Neural cell (in vitro differentiated cells): Measurements from ENCODE around the gene RCSD1. TPM values are rescaled to one million over a fixed set of nuclear protein-coding genes. Genes with fewer than 3 reads are reported as not detected.

Experiments used
- H2AFZ ChIP-seq: fragments of 200-600, 300-800 bp; sonication (generic), shearing (Covaris generic); 2 replicates; pipeline ENCODE4 v1.6.0; 2014; ENCODE audit warnings: low read depth, mild to moderate bottlenecking, antibody characterized with exemption, low read length, moderate library complexity
- H3F3A ChIP-seq: fragments of 200-600 bp; shearing (Covaris generic); 2 replicates; pipeline ENCODE4 v1.6.1; 2016; ENCODE audit warnings: mild to moderate bottlenecking, moderate library complexity, mixed read lengths, antibody characterized with exemption, low read length; ENCODE audit not compliant: insufficient read depth, poor library complexity, severe bottlenecking
- H3K27ac ChIP-seq: fragments of 200-600, 300-800 bp; sonication (generic), shearing (Covaris generic); 2 replicates; pipeline ENCODE4 v1.5.1; 2014; ENCODE audit warnings: mild to moderate bottlenecking, low read length, moderate library complexity
- H3K27me3 ChIP-seq: fragments of 300-800, 200-600 bp; sonication (generic), shearing (Covaris generic); 2 replicates; pipeline ENCODE4 v1.6.0; 2014; ENCODE audit warnings: mild to moderate bottlenecking, low read depth, low read length, moderate library complexity; ENCODE audit not compliant: insufficient read depth
- H3K36me3 ChIP-seq: fragments of 300-800, 200-600 bp; sonication (generic), shearing (Covaris generic); 2 replicates; pipeline ENCODE4 v1.5.1; 2014; ENCODE audit warnings: mild to moderate bottlenecking, antibody characterized with exemption, low read length, moderate library complexity; ENCODE audit not compliant: insufficient read depth
- H3K4me2 ChIP-seq: fragments of 300-800, 200-600 bp; sonication (generic), shearing (Covaris generic); 2 replicates; pipeline ENCODE4 v1.6.0; 2014; ENCODE audit warnings: mild to moderate bottlenecking, low read length
- H3K4me3 ChIP-seq: fragments of 300-800, 200-600 bp; sonication (generic), shearing (Covaris generic); 2 replicates; pipeline ENCODE4 v1.5.1; 2014; ENCODE audit warnings: mild to moderate bottlenecking, low read length, moderate library complexity
- H3K79me2 ChIP-seq: fragments of 200-600 bp; shearing (Covaris generic); replicated peaks from 2 replicates; pipeline ENCODE4 v1.6.0; 2014; ENCODE audit warnings: mild to moderate bottlenecking, low read length, moderate library complexity; ENCODE audit not compliant: insufficient read depth
- H3K9ac ChIP-seq: fragments of 300-800, 200-600 bp; sonication (generic), shearing (Covaris generic); 2 replicates; pipeline ENCODE4 v1.6.1; 2016; ENCODE audit warnings: mild to moderate bottlenecking, low read length, mixed read lengths
- H3K9me2 ChIP-seq: fragments of 200-600 bp; shearing (Covaris generic); 2 replicates; pipeline ENCODE4 v1.6.1; 2016; ENCODE audit warnings: mild to moderate bottlenecking, low read length, mixed read lengths; ENCODE audit not compliant: insufficient read depth
- H3K9me3 ChIP-seq: fragments of 200-600, 300-800 bp; sonication (generic), shearing (Covaris generic); 2 replicates; pipeline ENCODE4 v1.6.1; 2016; ENCODE audit warnings: mild to moderate bottlenecking, mixed run types, low read length, moderate library complexity, mixed read lengths
- H4K20me1 ChIP-seq: fragments of 200-600 bp; shearing (Covaris generic); 2 replicates; pipeline ENCODE4 v1.6.1; 2016; ENCODE audit warnings: mild to moderate bottlenecking, mixed run types; ENCODE audit not compliant: insufficient read depth
- EP300 ChIP-seq: fragments of 450-650 bp; conservative IDR thresholded peaks from 2 replicates; pipeline ENCODE4 v1.6.1; 2014; ENCODE audit warnings: antibody characterized with exemption, mild to moderate bottlenecking, moderate library complexity; ENCODE audit not compliant: poor library complexity, severe bottlenecking
- EZH2 ChIP-seq: fragments of 200-600, 300-800 bp; shearing (Covaris generic), sonication (generic); IDR thresholded peaks from 2 replicates; pipeline ENCODE4 v1.6.1; 2014; ENCODE audit warnings: antibody characterized with exemption, low read length, borderline replicate concordance, mild to moderate bottlenecking; ENCODE audit not compliant: insufficient read depth, poor library complexity, severe bottlenecking
- MXI1 ChIP-seq: fragments of 450-650 bp; conservative IDR thresholded peaks from 2 replicates; pipeline ENCODE4 v1.6.1; 2014; ENCODE audit warnings: antibody characterized with exemption, mild to moderate bottlenecking; ENCODE audit not compliant: poor library complexity, severe bottlenecking
- POLR2AphosphoS5 ChIP-seq: IDR thresholded peaks from 2 replicates; pipeline ENCODE4 v1.6.1; 2012
- RAD21 ChIP-seq: fragments of 450-650 bp; conservative IDR thresholded peaks from 2 replicates; pipeline ENCODE4 v1.6.1; 2014; ENCODE audit warnings: antibody characterized with exemption, mild to moderate bottlenecking, moderate library complexity
- SMC3 ChIP-seq: fragments of 450-650 bp; conservative IDR thresholded peaks from 2 replicates; pipeline ENCODE4 v1.6.1; 2014; ENCODE audit warnings: antibody characterized with exemption, mild to moderate bottlenecking, moderate library complexity; ENCODE audit not compliant: poor library complexity
- TAF1 ChIP-seq: IDR thresholded peaks from 2 replicates; pipeline ENCODE4 v1.6.1; 2012; ENCODE audit warnings: low read depth
- polyA plus RNA-seq: library from polyadenylated mRNA; depleted of rRNA; stranded (reverse); fragments of >200 nt; gene quantifications from 2 replicates; pipeline ENCODE4 v1.2.3, GENCODE V29; 2014
- TF ChIP-seq, protein P1 (sequence below): fragments of 450-650 bp; IDR thresholded peaks from 2 replicates; pipeline ENCODE4 v1.5.1; 2014; ENCODE audit warnings: antibody characterized with exemption, mild to moderate bottlenecking, moderate library complexity; ENCODE audit not compliant: poor library complexity, severe bottlenecking
- TF ChIP-seq, protein P2 (sequence below): IDR thresholded peaks from 2 replicates; pipeline ENCODE4 v1.6.1; 2012; ENCODE audit warnings: borderline replicate concordance

RCSD1 gene
- polyA plus RNA-seq, 1 donor from 2014 or later, result not detected

DNA sequence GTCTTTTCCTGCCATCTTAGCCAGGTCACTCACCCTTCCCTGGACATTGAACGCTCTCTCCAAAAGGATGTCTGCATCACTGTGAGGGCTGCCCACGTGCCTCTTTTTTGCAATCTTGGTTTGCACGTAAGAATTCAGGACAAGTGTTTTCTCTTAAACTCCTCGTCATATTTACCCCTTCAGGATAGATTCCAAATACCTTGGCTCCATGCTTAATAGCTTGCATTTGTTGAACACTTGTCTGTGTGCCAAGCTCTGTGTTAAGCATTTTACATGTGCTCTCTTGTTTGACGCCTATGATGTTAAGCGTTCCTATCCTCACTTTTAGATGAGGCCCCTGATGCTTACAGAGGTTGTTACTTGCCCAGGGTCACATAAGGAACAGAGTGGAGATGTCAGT lies 29.8 kb downstream of the RCSD1 start:
- Histone ChIP-seq H3K36me3 (no peaks in the 10 kb centered on the region), H3K4me3 (no peak overlapping the region), H3K9ac (no peak overlapping the region), H3K27me3 (no peaks in the 10 kb centered on the region), H3F3A (no peaks in the 10 kb centered on the region), H3K79me2 (no peaks in the 10 kb centered on the region), H3K4me2 (no peak overlapping the region), H3K9me2 (no peaks in the 10 kb centered on the region), H3K9me3 (no peaks in the 10 kb centered on the region), H4K20me1 (no peaks in the 10 kb centered on the region), H3K27ac (no peak overlapping the region), H2AFZ (no peak overlapping the region)
- TF ChIP-seq, protein P1, sequence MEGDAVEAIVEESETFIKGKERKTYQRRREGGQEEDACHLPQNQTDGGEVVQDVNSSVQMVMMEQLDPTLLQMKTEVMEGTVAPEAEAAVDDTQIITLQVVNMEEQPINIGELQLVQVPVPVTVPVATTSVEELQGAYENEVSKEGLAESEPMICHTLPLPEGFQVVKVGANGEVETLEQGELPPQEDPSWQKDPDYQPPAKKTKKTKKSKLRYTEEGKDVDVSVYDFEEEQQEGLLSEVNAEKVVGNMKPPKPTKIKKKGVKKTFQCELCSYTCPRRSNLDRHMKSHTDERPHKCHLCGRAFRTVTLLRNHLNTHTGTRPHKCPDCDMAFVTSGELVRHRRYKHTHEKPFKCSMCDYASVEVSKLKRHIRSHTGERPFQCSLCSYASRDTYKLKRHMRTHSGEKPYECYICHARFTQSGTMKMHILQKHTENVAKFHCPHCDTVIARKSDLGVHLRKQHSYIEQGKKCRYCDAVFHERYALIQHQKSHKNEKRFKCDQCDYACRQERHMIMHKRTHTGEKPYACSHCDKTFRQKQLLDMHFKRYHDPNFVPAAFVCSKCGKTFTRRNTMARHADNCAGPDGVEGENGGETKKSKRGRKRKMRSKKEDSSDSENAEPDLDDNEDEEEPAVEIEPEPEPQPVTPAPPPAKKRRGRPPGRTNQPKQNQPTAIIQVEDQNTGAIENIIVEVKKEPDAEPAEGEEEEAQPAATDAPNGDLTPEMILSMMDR, result no peak
- no peak for TF ChIP-seq MXI1
- no peak for TF ChIP-seq EZH2
- no peak for TF ChIP-seq TAF1
- TF ChIP-seq RAD21, result no peak
- TF ChIP-seq POLR2AphosphoS5, result no peak
- TF ChIP-seq, protein P2, sequence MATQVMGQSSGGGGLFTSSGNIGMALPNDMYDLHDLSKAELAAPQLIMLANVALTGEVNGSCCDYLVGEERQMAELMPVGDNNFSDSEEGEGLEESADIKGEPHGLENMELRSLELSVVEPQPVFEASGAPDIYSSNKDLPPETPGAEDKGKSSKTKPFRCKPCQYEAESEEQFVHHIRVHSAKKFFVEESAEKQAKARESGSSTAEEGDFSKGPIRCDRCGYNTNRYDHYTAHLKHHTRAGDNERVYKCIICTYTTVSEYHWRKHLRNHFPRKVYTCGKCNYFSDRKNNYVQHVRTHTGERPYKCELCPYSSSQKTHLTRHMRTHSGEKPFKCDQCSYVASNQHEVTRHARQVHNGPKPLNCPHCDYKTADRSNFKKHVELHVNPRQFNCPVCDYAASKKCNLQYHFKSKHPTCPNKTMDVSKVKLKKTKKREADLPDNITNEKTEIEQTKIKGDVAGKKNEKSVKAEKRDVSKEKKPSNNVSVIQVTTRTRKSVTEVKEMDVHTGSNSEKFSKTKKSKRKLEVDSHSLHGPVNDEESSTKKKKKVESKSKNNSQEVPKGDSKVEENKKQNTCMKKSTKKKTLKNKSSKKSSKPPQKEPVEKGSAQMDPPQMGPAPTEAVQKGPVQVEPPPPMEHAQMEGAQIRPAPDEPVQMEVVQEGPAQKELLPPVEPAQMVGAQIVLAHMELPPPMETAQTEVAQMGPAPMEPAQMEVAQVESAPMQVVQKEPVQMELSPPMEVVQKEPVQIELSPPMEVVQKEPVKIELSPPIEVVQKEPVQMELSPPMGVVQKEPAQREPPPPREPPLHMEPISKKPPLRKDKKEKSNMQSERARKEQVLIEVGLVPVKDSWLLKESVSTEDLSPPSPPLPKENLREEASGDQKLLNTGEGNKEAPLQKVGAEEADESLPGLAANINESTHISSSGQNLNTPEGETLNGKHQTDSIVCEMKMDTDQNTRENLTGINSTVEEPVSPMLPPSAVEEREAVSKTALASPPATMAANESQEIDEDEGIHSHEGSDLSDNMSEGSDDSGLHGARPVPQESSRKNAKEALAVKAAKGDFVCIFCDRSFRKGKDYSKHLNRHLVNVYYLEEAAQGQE, result no peak
- TF ChIP-seq SMC3, result no peak
- no peak for TF ChIP-seq EP300

- Histone ChIP-seq H3F3A (no peaks in the 10 kb centered on the region), H3K9me2 (no peaks in the 10 kb centered on the region), H2AFZ (no peak overlapping the region), H3K27me3 (no peaks in the 10 kb centered on the region), H3K9ac (no peak overlapping the region), H4K20me1 (no peaks in the 10 kb centered on the region), H3K36me3 (no peaks in the 10 kb centered on the region), H3K79me2 (no peaks in the 10 kb centered on the region), H3K4me3 (no peak overlapping the region), H3K9me3 (no peaks in the 10 kb centered on the region), H3K4me2 (no peak overlapping the region), H3K27ac (no peak overlapping the region)
- TF ChIP-seq RAD21, result no peak
- TF ChIP-seq, protein P1, result no peak
- no peak for TF ChIP-seq POLR2AphosphoS5
Observed at GRCh38 chr1:167661527-167662426, 31.7 kb downstream of the RCSD1 start.
